Non-pigmented ciliary epithelial cell (primary cell): ENCODE data around the gene OGG1.

Source experiments
- DNase-seq: peaks from one replicate; pipeline ENCODE4 v3.0.0-alpha.2; 2010; ENCODE audit warnings: low read depth

The OGG1 gene

DNA sequence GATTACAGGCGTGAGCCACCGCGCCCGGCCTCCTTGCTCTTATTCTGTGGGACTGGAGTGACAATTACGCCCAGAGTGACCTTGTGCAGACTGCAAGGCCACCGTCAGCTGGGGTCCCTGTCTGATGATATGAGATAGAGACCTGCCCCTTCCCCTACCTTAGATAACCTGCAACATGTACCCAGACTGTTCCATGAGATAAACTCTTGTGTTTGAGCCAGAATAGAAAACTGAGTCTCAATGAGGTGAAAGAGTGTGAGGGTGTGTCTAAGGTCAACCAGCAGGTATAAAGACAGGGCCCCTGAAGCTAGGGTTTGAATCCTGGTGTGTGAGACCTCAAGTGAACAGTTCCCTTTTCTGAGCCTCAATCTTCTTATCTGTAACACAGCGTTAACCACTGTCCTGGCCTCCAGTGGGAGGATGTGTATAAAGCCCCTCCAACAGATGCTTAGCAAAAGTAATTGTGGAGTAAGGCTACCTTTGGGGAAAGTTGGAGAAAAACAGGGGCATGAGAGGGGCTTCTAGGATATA is 36.5 kb downstream of the OGG1 start:
- no peak for DNase-seq

DNA sequence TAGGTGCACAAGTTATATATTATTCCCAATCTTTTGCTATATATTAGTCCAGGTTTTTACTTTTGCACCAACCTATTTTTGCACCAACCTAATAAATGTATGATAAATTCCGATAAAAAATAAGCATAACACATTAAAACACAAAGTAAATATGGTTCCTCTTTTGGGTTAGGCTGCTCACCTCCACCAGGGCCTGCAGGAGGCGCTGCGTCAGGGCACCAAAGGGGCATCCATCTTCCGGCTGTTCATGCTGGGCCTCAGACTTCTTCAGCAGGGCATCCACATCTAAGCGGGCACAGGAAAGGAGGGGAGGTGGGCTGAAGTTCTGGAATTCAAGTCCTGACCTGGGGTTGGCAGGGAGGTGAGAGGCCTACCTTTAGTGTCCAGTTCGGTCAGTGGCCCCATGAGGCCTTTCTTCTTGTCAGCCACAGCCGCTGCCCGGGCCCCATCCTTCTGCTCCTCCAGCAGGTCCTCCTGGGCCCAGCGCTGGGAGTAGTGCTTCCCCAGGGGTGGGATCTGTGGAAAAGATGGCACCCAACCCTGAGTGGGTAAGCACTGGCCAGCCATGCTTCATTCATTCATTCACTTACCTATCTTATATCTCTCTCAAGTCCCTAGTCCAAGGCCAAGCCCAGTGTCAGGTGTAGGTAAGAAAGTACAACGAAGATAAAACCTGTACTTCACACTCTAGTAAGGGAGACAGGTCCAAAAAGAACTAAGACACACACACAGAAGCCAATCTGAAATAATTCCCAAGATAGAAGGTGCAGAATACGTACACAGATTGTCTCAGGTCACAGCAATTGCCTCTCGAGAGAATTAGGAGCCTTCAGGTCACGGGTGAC is 37.3 kb downstream of the OGG1 start:
- DNase-seq = no peak

DNA sequence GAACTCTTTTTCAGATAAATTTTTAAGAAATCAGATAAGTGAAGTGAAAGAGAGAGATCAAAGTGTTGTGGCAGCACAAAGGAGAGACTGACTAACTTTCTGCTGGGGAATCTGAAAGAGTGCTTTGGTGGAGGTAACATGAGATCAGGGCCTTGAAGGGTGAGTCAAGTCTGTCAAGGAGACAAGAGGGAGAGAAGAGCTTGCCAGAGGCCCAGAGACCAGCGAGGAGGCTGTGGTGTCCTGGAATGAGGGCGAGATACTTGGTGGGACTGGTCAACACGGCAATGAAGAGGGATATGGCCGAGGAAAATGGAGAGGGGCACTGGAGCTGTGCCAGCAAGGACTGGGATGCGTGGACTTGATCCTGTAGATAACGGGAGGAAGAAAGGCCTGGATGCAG is 38.0 kb downstream of the OGG1 start:
- DNase-seq = no peak

DNA sequence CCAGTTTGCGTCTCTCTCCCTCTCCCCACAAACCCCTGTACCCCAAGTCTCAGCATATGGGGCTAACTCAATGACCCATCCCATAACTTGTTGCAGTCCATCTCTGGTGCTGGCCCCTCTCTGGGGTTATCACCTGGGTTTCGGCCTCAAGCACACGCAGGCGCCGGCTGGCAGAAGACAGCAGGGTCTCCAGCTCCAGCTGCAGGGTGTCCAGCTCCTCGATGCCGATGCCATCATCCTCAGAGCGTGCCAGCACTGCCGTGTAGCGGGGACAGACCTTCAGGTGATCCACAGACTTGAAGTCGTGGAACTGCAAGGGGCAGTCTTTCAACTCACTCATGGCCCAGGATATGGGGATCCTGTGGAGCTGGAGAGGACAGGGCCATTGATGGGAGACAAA is 41.4 kb downstream of the OGG1 start:
- no peak for DNase-seq

DNA sequence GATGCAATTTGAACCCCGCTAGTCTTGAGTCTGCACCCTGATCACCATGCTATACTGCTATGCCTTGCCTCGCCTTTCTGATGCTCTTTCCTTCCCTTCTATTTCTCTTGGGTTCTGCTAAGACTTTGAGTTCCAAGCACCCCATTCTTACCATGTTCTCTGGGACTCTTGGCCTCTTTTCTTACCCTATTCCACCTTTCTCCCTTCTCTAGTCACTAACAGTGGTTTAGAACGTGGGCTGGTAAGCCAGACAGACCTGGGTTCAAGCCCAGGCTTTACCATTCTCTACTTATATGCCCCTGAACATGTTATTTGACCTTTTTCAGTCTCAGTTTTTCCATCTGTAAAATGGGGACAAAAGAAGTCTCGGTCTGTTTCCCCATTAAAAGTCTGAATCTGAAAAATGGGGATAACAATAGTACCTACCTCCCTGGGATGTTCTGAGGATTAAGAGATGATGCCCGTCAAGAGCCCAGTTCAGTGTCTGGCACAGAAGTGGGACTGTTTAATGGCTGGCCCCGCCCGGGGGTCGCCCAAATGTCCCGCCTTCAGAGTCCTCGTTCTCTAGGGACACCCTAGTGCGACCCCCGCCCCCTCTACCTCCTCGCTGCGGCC is 42.1 kb downstream of the OGG1 start:
- DNase-seq = no peak

DNA sequence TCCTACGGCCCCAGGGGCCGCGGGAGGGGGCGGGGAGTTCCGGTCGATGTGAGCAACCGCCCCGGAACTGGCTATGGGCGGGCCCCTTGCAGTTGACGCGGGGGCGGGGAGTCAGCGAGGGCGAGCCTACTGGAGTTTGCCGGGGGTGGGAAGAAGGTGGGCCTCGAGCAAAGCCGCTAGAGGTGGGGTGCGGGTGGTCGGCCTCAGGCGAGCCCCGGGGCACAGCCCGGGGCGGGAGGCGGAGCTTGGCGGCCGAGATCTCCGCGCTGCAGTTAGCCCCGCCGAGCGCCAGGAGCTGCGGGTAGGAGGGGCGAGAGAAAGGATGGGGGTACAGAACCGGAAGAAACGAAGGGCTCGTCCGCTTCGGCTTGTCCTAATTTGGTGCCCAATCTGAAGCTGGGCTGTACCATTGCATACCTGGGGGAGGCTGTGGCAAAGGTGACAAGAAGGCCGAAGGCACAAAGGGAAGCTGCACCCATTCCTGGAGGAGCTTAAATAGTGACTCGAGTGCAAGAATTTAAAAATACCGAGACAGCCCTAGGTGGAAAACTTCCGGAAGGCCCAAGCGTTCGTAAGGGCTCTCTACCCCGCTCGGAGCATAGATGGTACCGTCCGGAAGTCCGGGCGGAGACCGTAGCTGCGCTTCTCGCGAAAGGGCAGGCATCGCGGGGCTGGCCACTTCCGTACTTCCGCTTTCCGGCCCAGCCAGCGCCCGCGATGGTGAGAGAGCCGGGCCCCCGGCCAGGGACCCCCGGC is 42.8 kb downstream of the OGG1 start, which contains the start of the genes ARPC4 and TADA3:
Gene ARPC4 (plus strand): TSS at position 678 of the 756 bp plus-strand sequence. CDS start 40 bp downstream, at position 718.
Gene TADA3 (minus strand): TSS at position 69 of the 756 bp plus-strand sequence. CDS start 1,007 bp downstream, outside the sequence.
- peak; percentile 82 for DNase-seq

DNA sequence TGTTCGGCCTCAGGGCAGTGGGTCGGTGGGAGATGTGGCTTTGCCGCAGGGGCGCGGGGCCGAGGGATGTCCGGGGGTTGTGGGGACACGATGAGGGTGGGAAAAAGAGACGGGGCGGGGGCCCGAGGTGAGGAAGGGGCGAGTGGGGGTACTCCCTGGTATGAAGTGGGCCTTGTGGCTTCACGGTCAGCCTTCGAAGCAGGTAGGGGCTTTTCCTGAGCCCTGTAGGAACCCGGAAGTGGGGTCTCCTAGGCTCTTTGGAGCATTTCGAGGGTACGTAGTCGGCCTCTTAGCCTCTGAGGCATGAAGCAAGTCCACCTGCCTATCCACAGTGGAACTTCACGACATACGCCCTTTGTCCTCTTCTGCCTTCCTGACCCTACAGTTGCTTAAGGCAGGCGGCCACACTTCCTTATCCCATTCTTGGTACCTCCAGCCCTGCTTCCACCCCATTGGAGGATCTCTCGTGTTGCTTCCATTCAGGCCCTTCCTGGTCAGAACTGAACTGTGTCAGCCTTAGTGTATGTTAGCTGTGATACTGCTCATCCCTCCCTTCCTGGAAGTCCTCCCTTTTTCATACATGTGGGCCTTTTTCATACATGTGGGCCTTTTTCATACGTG is 43.5 kb downstream of the OGG1 start:
- DNase-seq = no peak

DNA sequence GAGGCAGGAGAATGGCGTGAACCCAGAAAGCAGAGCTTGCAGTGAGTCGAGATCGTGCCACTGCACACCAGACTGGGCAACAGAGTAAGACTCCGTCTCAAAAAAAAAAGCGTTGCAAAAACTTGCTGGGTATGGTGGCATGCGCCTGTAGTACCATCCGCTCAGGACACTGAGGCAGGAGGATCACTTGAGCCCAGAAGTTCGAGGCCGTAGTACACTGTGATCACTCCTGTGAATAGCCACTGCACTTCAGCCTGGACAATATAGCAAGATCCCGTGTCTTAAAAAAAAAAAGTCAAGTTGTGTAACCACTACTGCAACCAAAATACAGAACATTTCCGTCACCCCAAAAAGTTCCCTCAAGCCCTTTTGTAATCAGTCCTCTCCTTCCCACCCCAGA is 44.6 kb downstream of the OGG1 start:
- DNase-seq = no peak

DNA sequence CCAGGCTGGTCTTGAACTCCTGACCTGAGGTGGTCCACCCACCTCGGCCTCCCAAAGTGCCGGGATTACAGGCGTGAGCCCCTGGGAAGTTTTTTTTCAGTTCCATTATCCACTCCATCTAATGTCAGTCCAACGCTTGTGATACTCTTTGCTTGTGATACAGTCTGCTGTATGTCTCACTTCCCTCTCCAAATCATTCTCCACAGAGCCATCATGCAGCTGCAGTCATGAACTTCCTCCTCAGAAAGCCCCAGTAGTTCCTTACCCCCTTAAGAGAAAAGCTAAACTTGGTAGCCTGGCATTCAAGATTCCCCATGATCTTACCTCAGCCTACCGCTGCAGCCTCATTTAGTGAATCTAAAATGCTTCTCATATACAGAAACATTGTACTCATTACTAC is 45.5 kb downstream of the OGG1 start:
- no peak for DNase-seq

DNA sequence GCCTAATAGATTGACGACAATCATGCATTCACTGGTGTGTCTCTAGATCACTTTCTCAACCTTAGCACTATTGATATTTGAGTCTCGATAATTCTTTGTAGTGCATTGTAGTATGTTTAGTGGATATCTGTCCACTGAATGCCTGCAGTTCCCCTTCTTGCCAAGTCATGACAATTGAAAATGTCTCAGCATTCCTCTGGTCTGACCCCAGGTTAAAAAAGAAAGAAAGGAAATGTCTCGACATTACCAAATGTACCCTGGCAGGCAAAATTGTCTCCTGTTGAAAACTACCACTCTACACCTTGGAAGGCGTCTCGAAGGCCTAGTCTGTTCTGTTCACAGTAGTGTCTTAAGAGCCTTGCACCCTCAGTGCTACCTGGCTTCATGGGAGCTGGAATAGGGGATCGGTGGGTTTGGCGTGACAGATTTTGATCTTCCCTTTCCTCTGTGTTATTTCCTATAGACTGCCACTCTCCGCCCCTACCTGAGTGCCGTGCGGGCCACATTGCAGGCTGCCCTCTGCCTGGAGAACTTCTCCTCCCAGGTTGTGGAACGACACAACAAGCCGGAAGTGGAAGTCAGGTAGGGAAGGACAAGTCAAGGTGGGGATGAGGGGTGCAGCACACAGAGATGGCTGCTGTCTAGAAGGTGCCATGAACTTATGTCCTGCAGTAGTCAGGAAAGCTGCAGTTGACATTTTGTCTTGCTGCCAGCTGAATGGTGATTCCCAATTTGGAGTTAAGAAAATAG is 47.6 kb downstream of the OGG1 start:
- DNase-seq = no peak

DNA sequence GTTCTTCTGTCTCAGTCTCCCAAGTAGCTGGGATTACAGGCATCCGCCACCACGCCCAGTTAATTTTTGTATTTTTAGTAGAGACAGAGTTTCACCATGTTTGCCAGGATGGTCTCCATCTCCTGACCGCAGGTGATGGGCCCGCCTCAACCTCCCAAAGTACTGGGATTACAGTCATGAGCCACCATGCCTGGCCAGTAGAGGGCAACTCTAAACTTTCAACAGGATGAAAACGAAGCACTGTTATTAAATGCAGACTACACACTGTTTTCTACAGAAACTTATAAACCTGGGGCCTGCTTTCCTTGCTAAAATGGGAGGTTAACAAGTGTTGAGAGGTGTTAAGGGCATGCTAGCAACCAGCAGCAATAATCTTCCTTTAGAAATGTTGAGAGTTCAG is 50.8 kb downstream of the OGG1 start:
- DNase-seq = no peak

DNA sequence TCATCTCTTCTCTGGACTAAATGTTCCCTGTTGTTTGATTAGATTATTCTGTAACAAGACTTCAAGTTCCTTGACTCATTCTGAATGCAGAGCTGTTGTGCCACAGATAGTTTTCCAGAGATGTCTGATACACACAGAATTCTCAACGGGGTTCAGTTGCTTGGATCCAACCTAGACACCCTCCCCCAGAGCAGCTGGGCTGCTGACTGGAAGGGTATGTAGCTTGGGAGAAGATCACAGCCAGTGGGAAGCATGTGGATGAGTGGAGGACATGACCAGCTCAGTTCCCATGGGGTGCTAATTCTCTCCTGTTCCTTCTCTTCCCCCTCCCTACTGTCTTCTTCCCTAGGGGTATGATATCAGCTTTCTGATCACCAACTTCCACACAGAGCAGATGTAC is 53.7 kb downstream of the OGG1 start:
- no peak for DNase-seq

DNA sequence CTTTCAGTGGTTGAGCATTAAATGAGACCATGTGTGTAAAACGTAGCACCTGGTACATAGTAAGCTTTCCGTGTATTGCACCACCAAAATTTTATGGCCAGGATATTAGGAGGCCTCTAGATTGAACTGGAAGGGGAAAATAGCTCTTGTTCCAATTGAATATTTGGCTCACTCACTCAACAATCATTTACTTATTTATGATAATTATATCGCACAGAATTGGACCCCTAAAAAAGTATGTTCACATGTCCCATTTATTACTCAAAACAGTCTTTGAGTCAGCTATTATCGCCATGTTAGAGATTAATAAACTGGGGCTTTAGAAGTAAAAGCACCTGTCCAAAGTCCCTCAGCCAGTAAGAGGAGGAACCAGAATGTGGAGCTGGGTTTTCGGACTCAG is 55.2 kb downstream of the OGG1 start:
- no peak for DNase-seq

DNA sequence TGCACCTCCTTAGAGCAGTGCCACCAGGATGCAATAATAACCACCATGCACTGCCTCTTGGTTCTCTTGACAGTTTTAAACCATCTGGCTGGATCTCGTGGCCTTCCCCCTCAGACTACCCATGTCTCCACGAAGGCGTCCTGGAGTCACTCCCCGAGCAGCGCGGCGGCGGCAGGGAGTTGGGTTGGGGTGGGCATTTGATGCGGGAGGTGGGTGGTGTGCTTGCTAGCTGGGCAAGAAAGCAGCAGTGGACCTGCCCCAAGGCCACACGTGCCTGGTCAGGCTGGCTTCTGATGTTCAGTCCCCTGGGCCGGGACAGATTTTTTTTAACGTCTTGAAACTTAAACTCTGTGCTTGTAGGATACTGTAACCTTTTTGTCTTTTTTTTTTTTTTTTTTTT is 56.4 kb downstream of the OGG1 start:
- no peak for DNase-seq
